NCI-H2171 treated with DMSO at 0.1 percent for 48 hours (cell line): ENCODE measurements around the gene SLC4A1.
"Not testable (repeated sequence)": the region's sequence is repeated elsewhere in the genome, so short reads cannot be mapped to it uniquely, and the experiment has no call there.

Experiments
- DNase-seq: peaks from one replicate; lab custom pipeline; 2025; lab: John Stamatoyannopoulos, UW

The SLC4A1 gene

DNA sequence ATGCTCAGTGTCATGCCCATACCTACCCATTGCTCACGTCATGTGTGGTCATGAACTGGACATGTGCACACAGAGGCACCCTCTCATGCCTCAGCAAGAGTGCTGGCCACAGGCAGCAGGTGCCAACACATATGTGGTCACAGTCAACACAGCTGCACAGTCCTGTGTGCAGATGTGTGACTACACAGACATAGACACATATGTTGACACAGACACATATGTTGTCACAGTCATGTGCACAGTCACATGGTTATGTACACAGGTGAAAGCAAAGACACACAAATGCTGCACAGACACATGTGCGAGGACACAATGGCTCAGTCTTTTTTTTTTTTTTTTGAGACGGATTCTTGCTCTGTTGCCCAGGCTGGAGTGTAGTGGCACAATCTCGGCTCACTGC is 11.3 kb downstream of the SLC4A1 start:
- no peak for DNase-seq

DNA sequence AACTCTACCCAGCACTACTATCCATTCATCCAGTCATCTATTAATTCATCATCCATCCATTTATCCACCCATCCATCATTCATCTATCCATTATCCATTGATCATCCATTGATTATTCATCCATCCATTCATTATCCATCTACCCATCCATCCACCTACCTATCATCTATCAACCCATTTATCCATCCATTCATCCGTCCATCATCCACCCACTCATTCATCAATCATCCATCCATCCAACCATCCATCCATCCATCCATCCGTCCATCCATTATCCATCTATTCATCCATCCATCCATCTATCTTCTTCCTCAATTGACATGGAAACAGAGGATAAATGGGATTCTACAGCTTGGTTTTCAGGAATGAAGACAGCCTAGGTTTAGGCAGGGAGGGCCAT is 12.0 kb downstream of the SLC4A1 start:
- DNase-seq, result no peak

DNA sequence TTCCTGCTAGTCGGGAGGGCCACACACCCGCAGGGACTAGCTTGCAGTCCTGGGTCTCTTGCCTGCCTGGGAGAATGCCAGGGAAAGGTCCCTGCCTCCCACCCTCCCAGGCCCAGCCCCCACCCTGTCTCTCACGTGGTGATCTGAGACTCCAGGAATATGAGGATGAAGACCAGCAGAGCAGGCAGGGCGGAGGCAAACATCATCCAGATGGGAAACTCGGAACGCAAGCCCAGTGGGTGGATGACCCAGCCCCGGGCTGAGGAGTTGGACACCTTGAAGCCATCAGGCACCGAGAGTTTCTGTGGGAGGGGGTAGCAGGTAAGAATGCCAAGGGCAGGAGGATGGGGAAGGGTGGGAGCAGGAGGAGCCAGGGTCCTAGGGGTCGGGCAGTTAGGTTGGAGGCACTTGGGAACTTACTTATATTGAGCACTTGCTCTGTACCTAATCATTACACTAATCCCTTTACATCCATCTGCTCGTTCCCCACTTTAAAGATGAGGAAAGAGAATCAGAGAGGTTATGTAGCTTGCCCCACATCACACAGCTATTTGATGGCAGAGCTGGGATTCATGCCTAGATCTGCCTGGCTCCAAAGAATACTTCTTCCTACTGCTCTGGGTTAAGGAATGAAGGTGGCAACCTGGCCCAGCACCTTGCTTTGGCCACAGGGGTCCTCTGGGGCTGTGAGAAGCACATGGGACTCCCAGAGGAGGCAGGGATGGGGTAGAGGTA is 13.4 kb downstream of the SLC4A1 start:
- DNase-seq, result no peak

DNA sequence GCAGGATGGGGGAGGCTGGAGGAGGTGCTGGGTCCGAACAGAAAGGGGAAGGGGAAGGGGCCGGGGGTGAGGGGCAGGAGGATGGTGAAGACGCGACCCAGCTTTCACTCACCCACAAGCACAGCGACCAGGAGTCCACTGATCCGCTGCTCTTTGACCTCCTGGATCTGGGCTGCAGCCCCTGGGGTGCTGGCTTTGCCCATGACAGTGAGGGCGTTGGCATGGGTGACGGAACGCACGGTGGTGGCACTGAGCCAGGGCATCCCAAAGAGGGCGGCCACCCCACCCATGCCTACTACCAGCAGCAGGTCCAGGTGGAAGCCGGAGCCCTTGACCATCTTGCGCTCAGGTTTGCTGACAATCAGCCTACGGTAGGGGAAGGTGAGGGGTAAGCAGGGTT is 14.9 kb downstream of the SLC4A1 start:
- DNase-seq, result no peak

DNA sequence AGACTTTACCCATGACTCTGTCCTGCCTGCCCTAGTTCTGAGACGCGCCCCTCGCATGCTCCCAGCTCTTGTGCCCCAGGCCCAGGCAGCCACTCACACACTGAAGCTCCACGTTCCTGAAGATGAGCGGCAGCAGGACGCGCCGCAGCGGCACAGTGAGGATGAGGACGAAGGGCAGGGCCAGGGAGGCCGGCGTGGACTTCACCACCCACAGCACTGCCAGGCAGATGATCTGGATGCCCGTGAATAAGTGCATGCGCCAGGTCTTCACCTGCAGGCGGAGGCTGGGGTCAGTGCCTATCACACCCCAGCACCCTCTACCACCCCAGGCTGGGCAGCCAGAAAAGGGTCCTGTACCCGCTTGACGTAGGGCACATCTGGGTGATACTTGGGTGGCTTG is 16.9 kb downstream of the SLC4A1 start:
- no peak for DNase-seq

DNA sequence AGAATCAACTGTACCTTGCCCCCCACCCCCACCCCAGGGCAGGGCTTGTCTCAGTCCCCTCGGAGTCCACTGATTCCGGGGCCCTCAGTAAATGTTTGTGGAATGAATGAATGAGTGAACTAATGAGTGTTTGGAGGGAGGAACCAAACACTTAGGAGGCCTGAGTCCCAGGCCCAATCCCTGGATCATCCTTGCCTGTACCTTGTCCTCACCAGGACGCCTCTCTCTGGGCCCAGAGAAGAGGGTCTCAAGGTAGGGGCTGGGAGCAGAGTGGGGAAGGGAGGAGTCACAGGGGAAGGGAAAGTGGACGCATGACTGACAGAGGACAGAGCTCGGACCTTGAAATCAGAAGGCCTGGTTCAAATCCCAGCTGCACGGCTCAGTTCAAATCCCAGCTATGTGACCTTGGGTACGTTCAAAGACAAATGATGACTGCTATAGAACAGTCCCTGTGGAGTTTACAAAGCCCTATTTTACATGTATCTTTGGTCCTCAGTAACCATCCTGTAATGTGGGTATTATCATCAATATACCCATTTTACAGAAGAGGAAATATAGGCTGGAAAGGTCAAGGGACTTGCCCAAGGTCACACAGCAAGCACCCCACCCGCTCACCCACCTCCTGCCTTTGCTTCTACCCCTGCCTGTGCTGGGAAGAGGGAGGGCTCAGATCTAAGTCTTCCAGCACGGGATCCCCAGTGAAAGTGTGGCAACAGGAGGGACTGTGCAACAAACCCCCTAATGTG is 18.3 kb downstream of the SLC4A1 start:
- DNase-seq, result no peak

DNA sequence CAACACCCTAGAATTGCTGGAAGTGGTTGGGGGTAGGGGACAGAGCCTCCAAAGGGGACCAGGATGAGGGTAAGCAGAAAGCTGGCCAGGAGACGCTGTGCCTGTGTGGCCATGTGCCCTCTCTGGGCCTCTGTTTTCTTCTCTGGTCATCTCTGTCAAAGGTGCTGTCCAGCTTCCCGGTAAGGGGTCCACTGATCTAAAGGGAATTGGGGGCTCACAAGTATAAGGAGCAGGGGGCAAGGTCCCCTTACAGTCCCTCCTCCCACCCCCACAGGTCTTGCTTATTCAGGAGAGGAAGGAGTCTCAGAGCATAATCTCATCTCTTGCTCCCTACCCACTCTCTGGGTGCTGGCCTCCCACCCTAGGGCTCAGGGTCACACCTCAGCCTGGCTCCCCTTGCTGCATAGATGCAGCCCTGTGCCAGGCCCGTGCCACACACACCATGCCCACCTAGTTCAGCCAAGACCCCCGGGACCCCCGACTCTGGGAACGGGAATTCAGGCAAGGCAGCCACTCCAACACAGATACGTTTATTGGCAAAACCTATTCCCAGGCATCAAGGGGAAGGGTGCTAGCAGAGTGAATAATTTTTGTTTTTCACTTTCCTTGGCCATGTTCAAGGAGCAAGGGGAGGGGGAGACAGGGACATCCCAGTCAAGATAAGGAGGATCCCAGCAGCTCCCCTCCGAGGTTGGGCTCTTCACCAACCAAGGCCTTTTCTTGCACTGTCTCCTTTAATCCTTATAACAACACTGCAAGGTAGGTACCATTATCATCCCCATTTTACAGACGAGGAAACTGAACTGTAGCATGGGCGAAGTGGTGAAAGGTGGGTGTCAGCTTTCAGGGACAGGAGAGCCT is 19.8 kb downstream of the SLC4A1 start:
- DNase-seq, result no peak

DNA sequence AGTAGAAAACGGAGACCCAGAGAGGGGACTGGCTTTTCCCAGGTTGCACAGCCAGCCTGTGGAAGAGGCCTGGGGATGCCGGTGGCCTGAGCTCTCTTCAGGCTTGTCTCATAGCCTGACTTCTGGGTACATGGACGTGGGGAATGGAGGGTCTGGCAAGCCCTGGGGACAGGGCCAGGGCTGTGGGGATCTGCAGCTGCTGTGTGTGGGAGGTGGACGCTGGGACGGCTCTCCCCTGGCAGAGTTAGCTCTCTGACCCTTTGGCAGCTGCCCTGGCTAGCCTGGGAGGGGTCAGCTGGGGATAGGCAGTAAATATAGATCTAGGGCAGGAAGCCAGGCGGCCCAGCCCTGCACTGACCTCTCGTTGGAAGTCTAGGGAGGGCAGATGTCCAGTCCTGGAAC is 20.5 kb downstream of the SLC4A1 start:
- no peak for DNase-seq

DNA sequence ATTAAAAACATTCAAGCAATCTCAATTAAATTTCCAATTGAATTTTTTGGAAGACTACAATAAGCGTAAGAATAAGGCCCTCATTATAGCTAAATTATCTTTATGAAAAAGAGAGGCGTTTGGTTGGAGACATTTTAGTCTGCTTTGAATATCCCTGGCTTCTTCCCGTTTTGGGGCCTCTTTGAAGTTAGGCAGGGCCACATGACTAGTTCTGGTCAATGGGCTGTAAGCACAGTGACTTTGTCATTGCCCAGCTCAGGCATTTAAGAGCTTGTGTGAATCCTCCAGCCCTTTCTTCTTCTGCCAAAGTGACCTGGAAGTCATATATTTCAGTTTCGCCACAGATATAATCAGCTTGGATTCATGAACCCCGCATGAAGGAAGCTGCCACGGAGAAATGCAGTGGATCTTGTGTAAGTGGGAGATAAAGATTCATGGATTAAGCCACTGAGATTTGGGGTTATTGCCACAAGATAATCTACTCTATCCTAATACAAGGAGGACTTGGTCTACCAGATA is 26.8 kb downstream of the SLC4A1 start:
- no peak for DNase-seq

DNA sequence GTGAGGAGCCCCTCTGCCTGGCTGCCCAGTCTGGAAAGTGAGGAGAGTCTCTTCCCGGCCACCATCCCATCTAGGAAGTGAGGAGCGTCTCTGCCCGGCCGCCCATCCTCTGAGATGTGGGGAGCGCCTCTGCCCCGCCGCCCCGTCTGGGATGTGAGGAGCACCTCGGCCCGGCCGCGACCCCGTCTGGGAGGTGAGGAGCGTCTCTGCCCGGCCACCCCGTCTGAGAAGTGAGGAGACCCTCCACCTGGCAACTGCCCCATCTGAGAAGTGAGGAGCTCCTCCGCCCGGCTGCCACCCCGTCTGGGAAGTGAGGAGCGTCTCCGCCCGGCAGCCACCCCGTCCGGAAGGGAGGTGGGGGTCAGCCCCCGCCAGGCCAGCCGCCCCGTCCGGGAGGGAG is 30.0 kb downstream of the SLC4A1 start:
- not testable (repeated sequence) for DNase-seq

DNA sequence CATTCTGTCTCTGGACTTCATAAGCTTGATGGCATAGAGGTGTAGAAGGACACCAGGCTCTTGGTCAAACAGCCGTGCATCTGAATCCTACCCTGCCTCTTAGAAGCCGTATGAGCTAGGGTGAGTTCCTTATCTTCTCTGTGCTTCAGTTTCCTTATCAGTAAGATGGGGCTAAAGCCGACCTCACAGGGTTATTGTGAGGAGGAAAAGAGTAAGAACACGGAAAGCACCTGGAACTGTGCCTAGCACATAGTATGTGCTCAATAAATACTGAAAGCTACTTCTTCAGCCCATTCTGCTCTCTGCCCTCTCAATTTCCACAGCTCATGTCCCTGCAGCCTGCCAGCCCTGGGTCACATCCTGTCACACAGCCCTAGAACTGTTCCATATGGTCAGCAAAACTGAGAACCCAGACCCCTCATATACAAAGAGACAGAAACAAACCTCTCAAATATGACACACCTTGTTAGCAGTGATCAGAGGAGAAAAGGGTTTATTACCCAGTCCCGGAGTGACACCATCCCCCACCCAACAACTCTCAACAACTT is 31.4 kb downstream of the SLC4A1 start:
- no peak for DNase-seq

DNA sequence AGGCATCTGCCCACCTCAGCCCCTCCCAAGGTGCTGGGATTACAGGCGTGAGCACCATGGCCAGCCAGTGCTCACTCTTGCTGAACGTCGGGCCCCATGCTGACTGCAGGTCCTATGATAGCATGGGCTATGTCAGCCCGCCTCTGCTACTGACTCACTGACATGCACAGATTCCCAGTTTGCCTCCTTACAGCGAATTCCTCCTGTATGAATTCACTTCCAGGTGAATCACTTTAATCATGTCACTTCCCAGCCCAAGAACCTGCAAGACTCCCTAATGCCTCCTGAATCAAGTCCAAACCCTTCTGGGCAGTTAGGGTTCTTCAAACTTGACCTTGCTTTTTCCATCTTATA is 32.4 kb downstream of the SLC4A1 start:
- DNase-seq, result no peak

DNA sequence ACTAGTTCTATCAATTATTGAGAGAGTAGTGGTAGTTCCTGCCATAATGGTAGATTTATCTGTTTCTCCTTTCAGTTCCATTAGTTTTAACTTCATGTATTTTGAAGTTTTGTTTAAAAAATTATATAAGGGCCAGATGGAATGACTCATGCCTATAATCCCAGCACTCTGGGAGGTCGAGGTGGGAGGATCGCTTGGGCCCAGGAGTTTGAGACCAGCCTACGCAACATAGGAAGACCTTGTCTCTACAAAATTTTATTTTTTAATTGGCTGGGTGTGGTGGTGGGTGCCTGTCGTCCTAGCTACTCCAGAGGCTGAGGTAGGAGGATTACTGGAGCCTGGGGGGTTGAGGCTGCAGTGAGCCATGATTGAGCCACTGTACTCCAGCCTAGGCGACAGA is 34.4 kb downstream of the SLC4A1 start:
- no peak for DNase-seq

DNA sequence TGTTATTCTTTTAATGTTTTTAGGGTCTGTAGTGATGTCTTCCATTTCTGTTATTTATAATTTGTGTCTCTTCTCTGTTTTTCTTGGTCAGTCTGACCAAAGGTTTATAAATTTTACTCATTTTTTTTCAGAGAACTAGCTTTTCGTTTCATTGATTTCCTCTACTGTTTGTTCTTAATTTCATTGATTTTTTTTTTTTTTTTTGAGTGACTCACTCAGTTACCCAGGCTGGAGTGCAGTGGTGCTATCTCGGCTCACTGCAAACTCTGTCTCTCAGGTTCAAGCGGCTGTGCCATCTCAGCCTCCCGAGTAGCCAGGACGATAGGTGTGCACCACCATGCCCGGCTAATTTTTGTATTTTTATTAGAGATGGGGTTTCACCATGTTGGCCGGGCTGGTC is 35.9 kb downstream of the SLC4A1 start:
- no peak for DNase-seq

DNA sequence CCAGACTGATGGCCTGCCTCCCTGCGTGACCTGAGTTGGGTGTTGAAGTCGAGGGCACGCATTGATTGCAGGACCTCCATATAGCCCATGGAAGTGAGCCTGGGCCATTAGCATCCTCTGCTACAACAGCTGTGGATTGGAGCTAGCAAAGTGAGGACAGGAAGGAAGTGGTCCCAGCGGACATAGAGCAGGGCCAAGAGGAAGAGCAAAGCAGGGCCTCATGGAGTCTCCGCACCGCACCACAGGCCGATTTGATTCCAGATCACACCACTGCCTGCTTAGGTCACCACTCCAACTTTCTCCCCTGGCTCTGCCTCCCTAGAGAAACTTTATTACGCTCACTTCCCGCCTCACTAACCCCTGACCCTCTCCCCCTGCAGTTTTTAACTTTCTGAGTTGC is 37.8 kb downstream of the SLC4A1 start:
- DNase-seq, result no peak

DNA sequence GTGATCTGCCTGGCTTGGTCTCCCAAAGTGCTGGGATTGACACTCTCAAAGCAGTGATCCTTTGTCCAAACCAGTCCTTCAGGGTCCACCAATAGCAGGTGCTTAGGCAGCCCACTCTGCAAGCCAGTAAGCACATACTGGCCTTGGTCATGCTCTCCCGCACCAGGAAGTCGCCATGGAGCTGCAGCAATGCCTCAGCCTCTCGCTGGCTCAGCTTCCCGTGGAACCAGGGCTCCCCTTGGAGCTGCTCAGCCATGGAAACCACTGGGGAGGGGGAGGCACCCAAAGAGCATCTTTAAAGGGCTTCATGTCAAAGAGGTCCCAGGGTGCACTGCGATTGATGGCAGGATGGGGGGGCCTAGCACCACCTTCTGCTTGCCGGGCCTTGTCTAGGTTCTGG is 38.8 kb downstream of the SLC4A1 start:
- no peak for DNase-seq

DNA sequence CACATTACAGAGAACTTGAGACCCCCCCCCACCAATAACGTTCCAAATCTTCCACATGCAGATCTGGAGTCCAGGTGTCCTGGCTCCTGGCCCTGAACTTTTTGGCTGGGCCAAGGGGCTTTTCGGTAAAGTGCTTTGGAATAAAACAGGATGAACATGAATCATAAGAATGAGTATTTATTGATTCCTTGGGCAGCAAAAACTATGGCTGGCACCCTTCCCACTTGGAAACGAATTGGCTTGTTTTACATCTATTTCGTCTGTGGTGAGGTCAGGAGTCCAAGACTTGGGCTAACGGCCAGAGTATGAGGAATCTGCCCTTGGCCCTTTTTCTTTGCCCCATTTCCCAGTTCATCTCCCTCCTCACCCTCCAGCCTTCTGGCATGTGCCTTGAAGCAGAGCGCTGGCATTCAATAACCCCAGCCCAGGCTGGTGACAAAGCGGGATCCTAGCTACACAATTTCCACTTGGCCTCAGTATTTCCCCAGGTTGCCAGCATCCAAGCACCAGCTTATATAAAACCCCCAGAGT is 44.3 kb downstream of the SLC4A1 start:
- DNase-seq, result no peak

DNA sequence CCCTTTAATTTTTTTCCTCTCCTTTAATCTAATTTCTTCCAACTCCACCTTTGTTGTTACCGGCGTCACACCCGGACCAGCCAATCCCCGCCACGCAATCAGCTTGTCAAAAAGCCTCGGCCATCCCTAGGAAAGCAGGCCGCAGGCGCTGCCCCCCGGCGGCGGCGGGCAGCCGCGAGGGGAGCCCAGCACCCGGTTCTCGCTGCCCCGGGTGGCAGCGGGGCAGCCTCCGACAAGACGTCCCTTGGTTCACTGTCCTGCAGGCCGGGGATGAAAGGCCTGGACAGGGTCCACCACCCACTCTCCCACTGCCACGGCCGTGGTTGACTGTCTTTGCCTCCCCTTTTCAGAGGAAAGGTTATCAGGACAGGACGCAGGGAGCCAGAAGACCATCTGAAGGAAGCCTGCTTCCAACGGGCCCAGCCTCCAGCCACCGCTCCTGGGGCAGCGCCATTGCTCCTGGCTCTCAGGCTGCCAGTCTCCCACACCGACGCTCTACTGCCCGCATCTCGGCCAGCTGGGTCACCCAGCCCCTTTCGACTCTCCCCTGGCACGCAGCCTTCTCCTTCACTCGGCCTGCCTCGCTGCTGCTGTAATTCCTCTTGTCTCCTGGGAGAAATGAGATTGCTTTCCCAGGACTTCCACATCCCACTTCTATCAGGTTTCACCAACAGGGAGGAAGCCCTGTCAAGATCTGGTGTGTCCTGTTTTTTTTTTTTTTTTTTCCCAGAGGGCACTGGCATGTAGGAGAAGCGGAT is 45.6 kb downstream of the SLC4A1 start:
- peak; percentile 91 for DNase-seq

DNA sequence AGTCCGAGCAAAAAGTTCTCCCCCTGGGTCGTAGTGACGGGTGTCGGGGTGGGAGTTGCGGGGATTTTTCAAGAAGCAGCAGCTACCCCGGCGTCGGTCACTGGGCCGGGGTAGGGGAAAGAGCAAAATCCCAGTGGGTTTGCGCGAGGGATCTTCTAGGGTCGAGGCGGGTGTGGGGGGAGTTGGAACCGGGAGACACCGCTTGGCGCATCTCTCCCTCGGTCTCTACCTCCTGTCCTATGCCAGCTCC is 46.1 kb downstream of the SLC4A1 start:
- DNase-seq, result no peak

DNA sequence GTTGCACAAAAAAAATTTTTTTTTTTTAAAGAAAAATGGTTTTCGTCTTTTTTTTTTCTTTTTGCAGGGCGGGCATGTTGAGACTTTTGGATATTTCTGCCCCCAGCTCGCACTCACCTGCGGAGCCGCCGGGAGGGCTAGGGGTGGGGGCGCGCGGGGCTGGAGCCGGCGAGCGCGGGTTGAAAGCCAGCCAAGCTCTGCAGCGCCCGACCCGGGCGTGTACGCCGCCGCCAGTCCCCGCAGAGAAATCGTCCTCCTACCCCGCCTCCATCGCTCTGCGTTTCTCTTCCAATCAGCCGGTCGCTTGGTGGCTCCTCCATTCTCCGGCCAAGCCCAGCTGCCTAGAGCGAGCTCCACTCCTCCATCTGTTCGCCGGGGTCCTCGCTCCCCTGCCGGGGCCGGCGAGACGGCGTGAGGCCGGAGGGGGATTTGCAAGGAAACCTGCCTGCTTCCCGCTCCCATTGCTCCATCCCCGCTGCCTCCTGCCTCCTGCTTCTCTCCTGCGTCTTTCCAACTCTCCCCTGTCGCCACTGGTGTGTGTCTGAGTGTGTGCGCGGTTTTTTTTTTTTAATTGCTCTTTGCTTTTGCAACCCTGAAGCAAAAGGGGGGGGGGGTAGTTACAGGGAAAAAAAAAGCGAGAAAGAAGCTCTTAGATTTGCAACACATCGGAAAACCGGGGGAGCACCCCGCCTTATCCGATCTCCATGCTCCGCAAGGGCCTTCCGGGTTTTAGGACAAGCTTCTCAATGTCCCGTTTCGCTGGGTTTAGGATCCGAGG is 46.7 kb downstream of the SLC4A1 start:
- peak; percentile 89 for DNase-seq
